CD4-positive, alpha-beta T cell treated with Interleukin-6 for 4 hours (primary cell): Measurements from ENCODE around the gene KDM4F.

Experiments
- DNase-seq: peaks from one replicate; pipeline ENCODE4 v3.0.0-alpha.2; 2020; ENCODE audit warnings: mixed read lengths

The KDM4F gene

GRCh38 chr11:95092549-95093324 is 43.5 kb downstream of the KDM4F start:
- DNase-seq, result peak; percentile 24

GRCh38 chr11:95093548-95093947 is 44.3 kb downstream of the KDM4F start:
- DNase-seq, result no peak

GRCh38 chr11:95095858-95096587 is 46.8 kb downstream of the KDM4F start:
- DNase-seq, result no peak

GRCh38 chr11:95097209-95097608 is 48.0 kb downstream of the KDM4F start:
- no peak for DNase-seq

DNA sequence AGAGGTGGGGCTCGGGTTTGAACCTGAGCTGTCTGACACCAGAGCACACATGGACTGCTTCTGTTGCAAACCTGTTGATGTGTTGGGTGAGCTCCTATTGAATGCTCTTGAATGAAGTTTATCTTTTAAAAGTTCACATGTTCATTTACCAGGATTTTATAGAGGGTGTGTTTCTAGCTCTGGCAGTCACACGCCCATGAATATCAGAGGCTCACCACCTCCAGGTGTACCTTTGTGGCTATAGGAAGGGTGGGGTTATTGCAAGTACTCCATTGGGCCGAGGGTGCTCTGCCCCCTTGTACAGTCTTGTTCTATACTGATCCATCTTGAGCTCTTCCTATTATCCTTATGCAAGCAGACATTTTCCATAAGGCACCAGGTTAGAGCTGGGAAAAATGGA is 49.6 kb downstream of the KDM4F start:
- no peak for DNase-seq

DNA sequence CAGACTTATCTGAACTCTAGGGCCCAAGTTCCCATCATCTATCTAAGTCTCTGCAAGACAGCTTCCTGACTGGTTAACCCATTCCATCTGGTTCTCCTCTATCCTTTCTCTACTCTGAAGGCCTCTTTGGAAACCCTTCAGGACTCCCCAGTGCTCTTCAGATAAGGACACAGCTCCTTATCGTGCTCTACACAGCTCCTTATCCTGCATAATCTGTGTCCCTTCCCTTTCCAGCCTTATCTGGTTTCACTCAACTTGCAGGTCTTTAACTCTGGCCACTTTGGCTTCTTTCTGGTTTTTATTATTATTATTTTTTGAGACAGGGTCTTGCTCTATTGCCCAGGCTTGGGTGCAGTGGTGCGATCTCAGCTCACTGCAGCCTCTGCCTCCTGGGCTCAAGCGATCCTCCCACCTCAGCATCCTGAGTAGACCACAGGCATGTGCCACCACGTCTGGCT is 51.0 kb downstream of the KDM4F start:
- no peak for DNase-seq
